Glutamatergic neuron (in vitro differentiated cells): Measurements from ENCODE around the gene SECISBP2L. TPM values are rescaled to one million over a fixed set of nuclear protein-coding genes. Genes with fewer than 3 reads are reported as not detected.

ENCODE experiments used
- DNase-seq: peaks from one replicate; pipeline ENCODE4 v3.0.0; 2022
- H3K27ac Mint-ChIP-seq: one replicate; pipeline ENCODE4 v1.8.0; 2020; ENCODE audit warnings: mild to moderate bottlenecking, mixed read lengths, inconsistent platforms; ENCODE audit not compliant: unreplicated experiment
- H3K27me3 Mint-ChIP-seq: one replicate; pipeline ENCODE4 v1.8.0; 2020; ENCODE audit warnings: mild to moderate bottlenecking, moderate library complexity, mixed read lengths, inconsistent platforms; ENCODE audit not compliant: unreplicated experiment
- H3K36me3 Mint-ChIP-seq: one replicate; pipeline ENCODE4 v1.8.0; 2020; ENCODE audit warnings: mild to moderate bottlenecking, mixed read lengths, inconsistent platforms; ENCODE audit not compliant: unreplicated experiment
- H3K4me1 Mint-ChIP-seq: one replicate; pipeline ENCODE4 v1.8.0; 2020; ENCODE audit warnings: mild to moderate bottlenecking, low read depth, mixed read lengths, inconsistent platforms; ENCODE audit not compliant: unreplicated experiment
- H3K4me3 Mint-ChIP-seq: one replicate; pipeline ENCODE4 v1.8.0; 2020; ENCODE audit warnings: mild to moderate bottlenecking, mixed read lengths, inconsistent platforms; ENCODE audit not compliant: unreplicated experiment
- H3K9me3 Mint-ChIP-seq: one replicate; pipeline ENCODE4 v1.8.0; 2020; ENCODE audit warnings: mild to moderate bottlenecking, moderate library complexity, mixed read lengths, inconsistent platforms; ENCODE audit not compliant: unreplicated experiment
- long read RNA-seq: library from polyadenylated mRNA; unstranded; transcript quantifications from one replicate; pipeline ENCODE4 v2.0.0, GENCODE V29; 2020; ENCODE audit not compliant: unreplicated experiment
- total RNA-seq: library from RNA; stranded (reverse); fragmentation: NEBNext Ultra II Directional; extraction: Animal tissue kit (Norgen Biotek cat#: 25700); gene quantifications from one replicate; pipeline ENCODE4 v1.2.1, GENCODE V29; 2021; ENCODE audit not compliant: unreplicated experiment
- TF ChIP-seq, protein P1 (sequence below): fragments of 200-600 bp; sonication (generic); IDR thresholded peaks from one replicate; pipeline ENCODE4 v1.5.0; 2021; ENCODE audit not compliant: partially characterized antibody, unreplicated experiment

SECISBP2L gene, protein sequence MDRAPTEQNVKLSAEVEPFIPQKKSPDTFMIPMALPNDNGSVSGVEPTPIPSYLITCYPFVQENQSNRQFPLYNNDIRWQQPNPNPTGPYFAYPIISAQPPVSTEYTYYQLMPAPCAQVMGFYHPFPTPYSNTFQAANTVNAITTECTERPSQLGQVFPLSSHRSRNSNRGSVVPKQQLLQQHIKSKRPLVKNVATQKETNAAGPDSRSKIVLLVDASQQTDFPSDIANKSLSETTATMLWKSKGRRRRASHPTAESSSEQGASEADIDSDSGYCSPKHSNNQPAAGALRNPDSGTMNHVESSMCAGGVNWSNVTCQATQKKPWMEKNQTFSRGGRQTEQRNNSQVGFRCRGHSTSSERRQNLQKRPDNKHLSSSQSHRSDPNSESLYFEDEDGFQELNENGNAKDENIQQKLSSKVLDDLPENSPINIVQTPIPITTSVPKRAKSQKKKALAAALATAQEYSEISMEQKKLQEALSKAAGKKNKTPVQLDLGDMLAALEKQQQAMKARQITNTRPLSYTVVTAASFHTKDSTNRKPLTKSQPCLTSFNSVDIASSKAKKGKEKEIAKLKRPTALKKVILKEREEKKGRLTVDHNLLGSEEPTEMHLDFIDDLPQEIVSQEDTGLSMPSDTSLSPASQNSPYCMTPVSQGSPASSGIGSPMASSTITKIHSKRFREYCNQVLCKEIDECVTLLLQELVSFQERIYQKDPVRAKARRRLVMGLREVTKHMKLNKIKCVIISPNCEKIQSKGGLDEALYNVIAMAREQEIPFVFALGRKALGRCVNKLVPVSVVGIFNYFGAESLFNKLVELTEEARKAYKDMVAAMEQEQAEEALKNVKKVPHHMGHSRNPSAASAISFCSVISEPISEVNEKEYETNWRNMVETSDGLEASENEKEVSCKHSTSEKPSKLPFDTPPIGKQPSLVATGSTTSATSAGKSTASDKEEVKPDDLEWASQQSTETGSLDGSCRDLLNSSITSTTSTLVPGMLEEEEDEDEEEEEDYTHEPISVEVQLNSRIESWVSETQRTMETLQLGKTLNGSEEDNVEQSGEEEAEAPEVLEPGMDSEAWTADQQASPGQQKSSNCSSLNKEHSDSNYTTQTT
- 60.2 TPM for total RNA-seq
- long read RNA-seq, partial matches to known transcripts = 4 of 9 reads
- long read RNA-seq, other reads (novel, unspliced or antisense) = 5 of 9 reads

DNA sequence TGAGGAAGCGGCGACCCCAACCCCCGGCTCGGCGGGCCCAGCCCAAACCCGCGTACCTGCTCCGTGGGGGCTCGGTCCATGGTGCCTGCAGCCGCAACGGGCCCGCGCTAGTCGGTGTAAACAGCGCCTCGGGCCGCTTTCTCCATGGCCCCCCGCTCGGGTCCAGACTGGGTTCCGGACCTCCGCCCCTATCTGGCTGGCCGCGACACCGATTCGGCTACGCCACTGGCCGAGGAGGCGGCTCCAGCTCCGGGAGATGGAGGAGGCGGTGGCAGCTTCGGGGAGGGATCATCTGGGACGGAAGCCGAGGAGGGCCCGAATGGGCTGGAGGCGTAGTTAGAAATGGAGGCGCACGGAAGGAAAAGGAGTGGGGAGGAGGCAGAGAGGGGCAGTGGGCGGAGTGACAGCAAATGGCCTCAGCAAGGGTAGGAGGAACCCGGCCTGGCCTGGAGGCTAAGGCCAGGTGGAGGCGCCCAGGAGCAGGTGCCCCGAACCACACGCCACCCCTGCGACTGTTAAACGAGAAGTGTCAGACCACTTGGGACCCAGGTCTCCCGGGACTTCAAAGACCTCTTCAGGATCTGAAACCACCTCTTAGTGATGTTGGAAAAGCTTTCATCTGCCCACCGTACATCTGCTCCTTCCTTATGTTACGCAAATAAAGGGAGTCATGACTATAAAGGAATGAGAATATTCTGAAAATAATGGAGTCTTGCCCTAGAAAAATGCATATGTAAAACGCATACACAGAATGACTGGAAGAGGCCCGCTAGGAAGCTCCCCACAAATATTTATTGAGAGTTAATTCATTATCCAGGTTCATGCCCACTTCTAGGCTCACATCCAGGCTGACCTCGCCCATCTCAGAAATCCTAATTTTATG lies at the start of gene SECISBP2L:
TSS of gene SECISBP2L (minus strand) at position 227 of the 883 bp plus-strand sequence. CDS start at position 80, 147 bp downstream.
- TF ChIP-seq, protein P1, sequence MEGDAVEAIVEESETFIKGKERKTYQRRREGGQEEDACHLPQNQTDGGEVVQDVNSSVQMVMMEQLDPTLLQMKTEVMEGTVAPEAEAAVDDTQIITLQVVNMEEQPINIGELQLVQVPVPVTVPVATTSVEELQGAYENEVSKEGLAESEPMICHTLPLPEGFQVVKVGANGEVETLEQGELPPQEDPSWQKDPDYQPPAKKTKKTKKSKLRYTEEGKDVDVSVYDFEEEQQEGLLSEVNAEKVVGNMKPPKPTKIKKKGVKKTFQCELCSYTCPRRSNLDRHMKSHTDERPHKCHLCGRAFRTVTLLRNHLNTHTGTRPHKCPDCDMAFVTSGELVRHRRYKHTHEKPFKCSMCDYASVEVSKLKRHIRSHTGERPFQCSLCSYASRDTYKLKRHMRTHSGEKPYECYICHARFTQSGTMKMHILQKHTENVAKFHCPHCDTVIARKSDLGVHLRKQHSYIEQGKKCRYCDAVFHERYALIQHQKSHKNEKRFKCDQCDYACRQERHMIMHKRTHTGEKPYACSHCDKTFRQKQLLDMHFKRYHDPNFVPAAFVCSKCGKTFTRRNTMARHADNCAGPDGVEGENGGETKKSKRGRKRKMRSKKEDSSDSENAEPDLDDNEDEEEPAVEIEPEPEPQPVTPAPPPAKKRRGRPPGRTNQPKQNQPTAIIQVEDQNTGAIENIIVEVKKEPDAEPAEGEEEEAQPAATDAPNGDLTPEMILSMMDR = no peak
- peaks cover 7% of the 10 kb centered on the region for H3K27me3 Mint-ChIP-seq
- H3K36me3 Mint-ChIP-seq = no peaks in the 10 kb centered on the region
- DNase-seq = peak; percentile 95
- H3K27ac Mint-ChIP-seq = peak within 1 kb of the TSS; percentile 90
- H3K9me3 Mint-ChIP-seq = peaks cover 1% of the 10 kb centered on the region
- peaks cover 15% of the 10 kb centered on the region for H3K4me1 Mint-ChIP-seq
- peak within 1 kb of the TSS; percentile 87 for H3K4me3 Mint-ChIP-seq

DNA sequence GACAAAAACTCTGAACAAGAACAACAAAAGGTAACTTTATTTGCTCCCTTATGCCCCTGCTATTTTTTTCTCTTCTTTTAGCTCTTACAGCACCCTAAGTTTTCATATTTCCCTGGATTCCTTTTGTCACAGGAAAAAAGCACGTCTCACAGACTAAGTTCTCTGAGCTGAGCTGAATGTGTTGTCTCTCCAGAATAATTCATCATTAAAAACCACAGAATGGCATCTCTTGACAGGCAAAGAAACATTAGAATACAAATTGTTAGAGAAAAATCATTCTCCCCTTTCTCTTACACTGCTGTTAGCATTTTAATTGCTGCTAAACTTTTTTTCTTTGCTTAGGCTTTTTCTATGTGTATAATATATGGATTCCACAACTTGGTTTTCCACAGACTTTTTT lies 48.7 kb upstream of the SECISBP2L start:
- TF ChIP-seq, protein P1 = no peak
- Mint-ChIP-seq H3K4me1 (no peaks in the 10 kb centered on the region), H3K27me3 (no peaks in the 10 kb centered on the region), H3K4me3 (no peak overlapping the region), H3K9me3 (no peaks in the 10 kb centered on the region), H3K36me3 (no peaks in the 10 kb centered on the region), H3K27ac (no peak overlapping the region)
- no peak for DNase-seq

DNA sequence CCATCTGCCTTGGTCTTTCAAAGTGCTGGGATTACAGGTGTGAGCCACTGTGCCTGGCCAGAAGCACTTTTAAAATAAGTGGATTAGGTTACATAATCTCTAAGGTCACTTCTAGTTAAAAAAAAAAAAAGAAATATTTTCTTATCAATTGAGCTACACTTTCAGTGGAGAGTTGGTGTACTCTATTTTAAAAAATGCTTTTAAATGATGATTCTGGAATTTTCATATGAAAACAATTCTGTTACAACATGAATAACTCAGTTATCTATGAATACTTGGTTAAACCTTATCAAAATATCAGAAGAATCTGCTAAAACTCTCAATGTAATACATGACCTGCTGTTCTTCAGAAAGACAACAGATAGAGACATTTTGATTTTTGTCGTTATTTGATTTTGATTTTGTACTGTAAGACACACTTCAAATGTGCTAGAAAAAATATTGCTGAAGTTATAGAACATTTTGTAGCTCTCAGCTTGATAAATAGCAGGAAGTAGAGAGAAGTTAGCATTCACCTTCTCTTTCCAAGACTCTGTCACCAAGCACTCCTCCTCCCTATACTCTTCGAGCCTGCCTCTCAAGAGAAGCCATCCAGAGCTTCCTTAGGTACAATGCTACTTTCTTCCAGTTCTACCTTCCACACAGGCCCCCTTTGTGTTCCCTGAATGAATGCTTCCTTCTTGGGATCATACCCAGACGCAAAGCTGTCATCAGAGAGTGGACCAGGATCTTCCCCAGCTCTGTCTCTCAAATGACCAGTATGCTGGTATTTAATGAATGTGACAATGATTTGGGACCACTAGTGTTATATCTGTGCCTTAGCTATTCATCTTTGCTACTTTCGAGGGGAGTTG lies 47.2 kb upstream of the SECISBP2L start:
- no peaks in the 10 kb centered on the region for H3K9me3 Mint-ChIP-seq
- no peak overlapping the region for H3K27ac Mint-ChIP-seq
- TF ChIP-seq, protein P1 = no peak
- no peaks in the 10 kb centered on the region for H3K4me1 Mint-ChIP-seq
- H3K36me3 Mint-ChIP-seq = no peaks in the 10 kb centered on the region
- no peaks in the 10 kb centered on the region for H3K27me3 Mint-ChIP-seq
- DNase-seq = no peak
- H3K4me3 Mint-ChIP-seq = no peak overlapping the region

DNA sequence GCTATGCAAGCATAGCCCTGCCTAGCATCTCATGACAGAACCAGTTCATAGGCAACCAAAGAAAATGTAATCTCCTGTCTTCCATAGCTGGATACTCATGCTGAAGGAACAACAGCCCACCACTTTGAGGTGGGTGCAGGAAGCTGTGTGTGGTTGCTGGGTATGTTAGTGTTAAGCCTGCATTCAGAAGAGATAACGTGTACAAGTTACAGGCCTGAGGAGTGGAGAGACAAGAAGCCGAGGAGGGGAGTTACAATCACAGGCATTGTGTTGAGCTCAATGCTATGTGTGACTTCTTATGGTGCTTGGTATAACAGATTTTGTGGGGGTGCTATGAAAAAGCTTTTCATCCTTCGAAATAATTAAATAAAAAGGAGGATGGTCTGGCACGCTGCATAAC lies 42.8 kb upstream of the SECISBP2L start:
- H3K4me1 Mint-ChIP-seq = no peaks in the 10 kb centered on the region
- no peak overlapping the region for H3K4me3 Mint-ChIP-seq
- H3K27ac Mint-ChIP-seq = no peak overlapping the region
- H3K27me3 Mint-ChIP-seq = no peaks in the 10 kb centered on the region
- DNase-seq = no peak
- H3K36me3 Mint-ChIP-seq = no peaks in the 10 kb centered on the region
- TF ChIP-seq, protein P1 = no peak
- no peaks in the 10 kb centered on the region for H3K9me3 Mint-ChIP-seq
